ENCODE data around the gene MAGIX. TPM values are rescaled to one million over a fixed set of nuclear protein-coding genes. Genes with fewer than 3 reads are reported as not detected.
"Not testable (repeated sequence)": the region's sequence is repeated elsewhere in the genome, so short reads cannot be mapped to it uniquely, and the experiment has no call there.

MAGIX gene
- total RNA-seq = 10 to 100 TPM in 2 of 4 donors, 1 to 10 TPM in 2; 6.8 to 16.5 (median 10.3) TPM

- no peak for DNase-seq (ENCODE audit: low spot score in 2 of 2)
- H3K4me3 ChIP-seq (ENCODE audit: low read depth, poor library complexity, severe bottlenecking) = no peak within 1 kb of the TSS
- no peak for TF ChIP-seq POLR2A (IDR thresholded peaks at IDR 0.05)
- TF ChIP-seq CTCF (IDR thresholded peaks at IDR 0.05) = no peak
- intact Hi-C loops (cut with DNase I; ENCODE audit: low total_unique reads) = no loop called here
- 60 to 74% methylated on average over 8 to 28 of the region's 28 CpGs for WGBS, 2 donors
Measured at GRCh38 chrX:49162620-49163019, at the start of gene MAGIX. MAGIX (plus strand) TSS chrX:49162758; CDS start chrX:49162890, 132 bp downstream.

GRCh38 chrX:49116076-49116475, 46.5 kb upstream of the MAGIX start:
- intact Hi-C loops (cut with DNase I; ENCODE audit: low total_unique reads) = no loop called here
- 83 to 92% methylated on average over 7 to 8 of the region's 8 CpGs for WGBS, 2 donors
- H3K4me3 ChIP-seq (ENCODE audit: low read depth, poor library complexity, severe bottlenecking) = no peak overlapping the region
- DNase-seq (ENCODE audit: low spot score in 2 of 2) = no peak
- TF ChIP-seq CTCF (IDR thresholded peaks at IDR 0.05) = no peak
- TF ChIP-seq POLR2A (IDR thresholded peaks at IDR 0.05) = no peak

GRCh38 chrX:49116716-49117115, 45.8 kb upstream of the MAGIX start:
- WGBS, 2 donors = 78 to 95% methylated on average over 4 to 5 of the region's 5 CpGs
- intact Hi-C loops (cut with DNase I; ENCODE audit: low total_unique reads) = no loop called here
- no peak for DNase-seq (ENCODE audit: low spot score in 2 of 2)

GRCh38 chrX:49117581-49117980, 45.0 kb upstream of the MAGIX start:
- 76 to 77% methylated on average over 5 to 6 of the region's 6 CpGs for WGBS, 2 donors
- intact Hi-C loops (cut with DNase I; ENCODE audit: low total_unique reads) = no loop called here
- TF ChIP-seq POLR2A (IDR thresholded peaks at IDR 0.05) (no peak), CTCF (IDR thresholded peaks at IDR 0.05) (no peak)
- no peak overlapping the region for H3K4me3 ChIP-seq (ENCODE audit: low read depth, poor library complexity, severe bottlenecking)
- no peak for DNase-seq (ENCODE audit: low spot score in 2 of 2)

More at GRCh38 chrX:49116716-49117115, 45.8 kb upstream of the MAGIX start:
- H3K4me3 ChIP-seq (ENCODE audit: low read depth, poor library complexity, severe bottlenecking) = no peak overlapping the region
- TF ChIP-seq POLR2A (IDR thresholded peaks at IDR 0.05) (no peak), CTCF (IDR thresholded peaks at IDR 0.05) (no peak)

GRCh38 chrX:49120091-49120490, 42.5 kb upstream of the MAGIX start:
- intact Hi-C loops (cut with DNase I; ENCODE audit: low total_unique reads) = no loop called here
- no peak for DNase-seq (ENCODE audit: low spot score in 2 of 2)
- no peak overlapping the region for H3K4me3 ChIP-seq (ENCODE audit: low read depth, poor library complexity, severe bottlenecking)
- TF ChIP-seq POLR2A (IDR thresholded peaks at IDR 0.05) (no peak), CTCF (IDR thresholded peaks at IDR 0.05) (no peak)
- 74 to 75% methylated on average over 1 of the region's 1 CpG for WGBS, 2 donors

GRCh38 chrX:49122499-49122898, 40.1 kb upstream of the MAGIX start:
- DNase-seq (ENCODE audit: low spot score in 2 of 2) = no peak
- 70 to 89% methylated on average over 5 of the region's 5 CpGs for WGBS, 2 donors
- H3K4me3 ChIP-seq (ENCODE audit: low read depth, poor library complexity, severe bottlenecking) = no peak overlapping the region
- TF ChIP-seq POLR2A (IDR thresholded peaks at IDR 0.05) = no peak
- TF ChIP-seq CTCF (IDR thresholded peaks at IDR 0.05) = no peak
- intact Hi-C loops (cut with DNase I; ENCODE audit: low total_unique reads) = no loop called here

- WGBS, 2 donors = 75 to 86% methylated on average over 9 to 13 of the region's 13 CpGs
- H3K4me3 ChIP-seq (ENCODE audit: low read depth, poor library complexity, severe bottlenecking); DNase-seq (ENCODE audit: low spot score in 2 of 2); intact Hi-C loops (cut with DNase I; ENCODE audit: low total_unique reads): not testable (repeated sequence)
Measured at GRCh38 chrX:49127742-49128258, 34.8 kb upstream of the MAGIX start.
